ENCODE measurements around the gene PSME3IP1.

DNA sequence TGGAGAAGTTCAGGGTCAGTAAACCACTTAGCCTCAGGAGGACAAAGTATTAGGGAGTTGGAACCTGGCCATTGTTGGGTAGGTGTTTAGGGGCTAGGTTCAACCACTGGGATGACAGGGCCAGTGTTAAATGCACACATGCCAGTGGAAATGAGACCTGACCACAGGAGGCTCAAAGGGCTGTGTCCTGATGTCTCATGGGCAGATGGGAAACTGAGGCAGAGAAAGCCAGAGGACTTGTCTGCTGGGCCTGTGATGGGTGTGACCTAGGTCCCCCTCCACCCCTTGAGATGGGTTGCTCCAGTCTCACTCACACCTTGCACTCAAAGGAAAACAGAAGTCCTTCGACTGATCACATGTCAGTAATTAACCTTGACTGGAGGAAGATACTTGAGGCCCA, 77.4 kb downstream of the PSME3IP1 start:
- TF ChIP-seq, protein P1, sequence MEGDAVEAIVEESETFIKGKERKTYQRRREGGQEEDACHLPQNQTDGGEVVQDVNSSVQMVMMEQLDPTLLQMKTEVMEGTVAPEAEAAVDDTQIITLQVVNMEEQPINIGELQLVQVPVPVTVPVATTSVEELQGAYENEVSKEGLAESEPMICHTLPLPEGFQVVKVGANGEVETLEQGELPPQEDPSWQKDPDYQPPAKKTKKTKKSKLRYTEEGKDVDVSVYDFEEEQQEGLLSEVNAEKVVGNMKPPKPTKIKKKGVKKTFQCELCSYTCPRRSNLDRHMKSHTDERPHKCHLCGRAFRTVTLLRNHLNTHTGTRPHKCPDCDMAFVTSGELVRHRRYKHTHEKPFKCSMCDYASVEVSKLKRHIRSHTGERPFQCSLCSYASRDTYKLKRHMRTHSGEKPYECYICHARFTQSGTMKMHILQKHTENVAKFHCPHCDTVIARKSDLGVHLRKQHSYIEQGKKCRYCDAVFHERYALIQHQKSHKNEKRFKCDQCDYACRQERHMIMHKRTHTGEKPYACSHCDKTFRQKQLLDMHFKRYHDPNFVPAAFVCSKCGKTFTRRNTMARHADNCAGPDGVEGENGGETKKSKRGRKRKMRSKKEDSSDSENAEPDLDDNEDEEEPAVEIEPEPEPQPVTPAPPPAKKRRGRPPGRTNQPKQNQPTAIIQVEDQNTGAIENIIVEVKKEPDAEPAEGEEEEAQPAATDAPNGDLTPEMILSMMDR (IDR thresholded peaks at IDR 0.05) = no peak
- TF ChIP-seq POLR2A (IDR thresholded peaks at IDR 0.05) = no peak
